Erythroblast (primary cell): ENCODE results near the gene CERT1.

Source experiments
- GATA1 ChIP-seq: IDR thresholded peaks from 2 replicates; pipeline ENCODE4 v1.6.1; 2011; ENCODE audit warnings: low read depth, mild to moderate bottlenecking, control low read depth, low read length, moderate library complexity
- POLR2A ChIP-seq: IDR thresholded peaks from 2 replicates; pipeline ENCODE4 v1.6.1; 2011; ENCODE audit warnings: mild to moderate bottlenecking, low read length

DNA sequence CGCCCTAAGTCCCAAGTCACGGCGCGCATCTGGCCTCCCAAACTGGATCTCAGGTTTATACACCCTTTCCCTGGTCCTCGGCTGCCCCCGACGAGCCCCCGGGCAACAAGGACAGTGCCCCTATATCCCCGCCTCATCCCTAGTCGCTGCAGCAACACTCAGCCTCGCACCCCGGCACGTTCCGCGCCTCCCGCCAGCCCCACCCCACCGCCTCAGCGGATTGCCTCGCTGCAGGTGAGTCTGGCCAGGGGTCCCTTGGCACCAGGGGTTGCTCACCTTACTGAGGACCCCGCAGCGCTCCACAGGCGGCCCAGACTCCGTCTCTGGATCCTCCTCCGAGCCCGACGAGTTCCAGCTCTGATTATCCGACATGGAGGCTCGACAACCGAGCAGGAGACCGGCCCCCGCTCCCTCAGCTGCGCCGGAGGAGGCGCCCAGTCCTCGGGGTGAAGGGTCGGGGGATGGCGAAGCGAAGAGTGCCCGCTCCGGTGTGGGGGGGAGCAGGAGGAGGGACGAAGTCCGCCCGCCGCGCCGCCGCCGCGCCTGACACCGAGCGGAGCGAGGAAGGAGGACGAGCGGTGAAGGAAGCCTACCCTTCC, 494 bp downstream of the CERT1 start:
- TF ChIP-seq POLR2A (no peak), GATA1 (no peak)
